K562 (cell line): Measurements from ENCODE around the gene WASF2. TPM values are rescaled to one million over a fixed set of nuclear protein-coding genes. Genes with fewer than 3 reads are reported as not detected.

ENCODE experiments used
- CBFA2T2 ChIP-seq: fragments of 450-650 bp; conservative IDR thresholded peaks from 2 replicates; pipeline ENCODE4 v1.6.1; 2017; ENCODE audit warnings: mild to moderate bottlenecking
- DEAF1 ChIP-seq: fragments of 450-650 bp; formaldehyde crosslinking; IDR thresholded peaks from 2 replicates; pipeline ENCODE4 v1.4.0; 2020; ENCODE audit warnings: mild to moderate bottlenecking, moderate library complexity
- DIDO1 ChIP-seq: fragments of 450-650 bp; IDR thresholded peaks from 2 replicates; pipeline ENCODE4 v1.6.1; 2016; ENCODE audit warnings: low read depth, missing biosample characterization, missing genetic modification characterization
- GATAD2B ChIP-seq: fragments of 450-650 bp; IDR thresholded peaks from 2 replicates; pipeline ENCODE4 v1.6.1; 2017; ENCODE audit warnings: mild to moderate bottlenecking, borderline replicate concordance
- HDAC6 ChIP-seq: IDR thresholded peaks from 2 replicates; pipeline ENCODE4 v1.6.1; 2012; ENCODE audit warnings: low read depth, mild to moderate bottlenecking, control low read depth, inconsistent platforms, low read length, moderate library complexity
- HMG20B ChIP-seq: fragments of 250-450 bp; sonication (Bioruptor Pico); IDR thresholded peaks from 2 replicates; pipeline ENCODE4 v1.5.0; 2021; ENCODE audit warnings: mild to moderate bottlenecking
- HMGXB4 ChIP-seq: sonication (generic); formaldehyde crosslinking; IDR thresholded peaks from 2 replicates; pipeline ENCODE4 v1.8.1; 2023; ENCODE audit warnings: mild to moderate bottlenecking, missing genetic modification reagents
- HNRNPLL ChIP-seq: fragments of 200-400 bp; formaldehyde crosslinking; IDR thresholded peaks from 2 replicates; pipeline ENCODE4 v1.6.1; 2017; ENCODE audit warnings: low read length, low read depth, mild to moderate bottlenecking; ENCODE audit not compliant: poor library complexity, severe bottlenecking
- KDM5B ChIP-seq: fragments of 200-600 bp; sonication (generic); IDR thresholded peaks from 2 replicates; pipeline ENCODE4 v1.6.1; 2012; ENCODE audit warnings: low read depth, mild to moderate bottlenecking, moderate library complexity, low read length, control low read depth, inconsistent platforms; ENCODE audit not compliant: insufficient replicate concordance
- KLF6 ChIP-seq: fragments of 250-450 bp; sonication (Bioruptor Pico); IDR thresholded peaks from 2 replicates; pipeline ENCODE4 v1.4.0; 2020; ENCODE audit warnings: mild to moderate bottlenecking, moderate library complexity, borderline replicate concordance
- MCM7 ChIP-seq, 2 experiments: fragments of 450-650 bp; IDR thresholded peaks; 2 replicates each; pipeline ENCODE4 v1.6.1; 2016 to 2018
- MECOM ChIP-seq: fragments of 250-450 bp; sonication (Bioruptor Pico); IDR thresholded peaks from 2 replicates; pipeline ENCODE4 v1.8.0; 2022; ENCODE audit warnings: inconsistent platforms
- MTA3 ChIP-seq: fragments of 450-650 bp; formaldehyde crosslinking; IDR thresholded peaks from 2 replicates; pipeline ENCODE4 v1.6.1; 2017; ENCODE audit warnings: mild to moderate bottlenecking, borderline replicate concordance
- MYNN ChIP-seq, 2 experiments: sonication (generic); formaldehyde crosslinking in 1 of 2; IDR thresholded peaks; 2 replicates each; pipeline versions ENCODE4 v1.5.0 to v1.6.1; 2016 to 2020; ENCODE audit warnings: antibody characterized with exemption in 1 of 2, missing genetic modification reagents in 1 of 2
- PHF20 ChIP-seq: fragments of 450-650 bp; IDR thresholded peaks from 2 replicates; pipeline ENCODE4 v1.6.1; 2018; ENCODE audit not compliant: partially characterized antibody
- RBFOX2 ChIP-seq: fragments of 200-400 bp; formaldehyde crosslinking; IDR thresholded peaks from 2 replicates; pipeline ENCODE4 v1.6.1; 2017; ENCODE audit warnings: low read depth, mild to moderate bottlenecking, low read length, moderate library complexity
- SFPQ ChIP-seq: fragments of 200-400 bp; formaldehyde crosslinking; IDR thresholded peaks from 2 replicates; pipeline ENCODE4 v1.6.1; 2017; ENCODE audit warnings: mild to moderate bottlenecking, low read depth, low read length, moderate library complexity
- SNIP1 ChIP-seq: fragments of 450-650 bp; IDR thresholded peaks from 2 replicates; pipeline ENCODE4 v1.7.1; 2017; ENCODE audit warnings: low read depth, mild to moderate bottlenecking
- TEAD2 ChIP-seq: fragments of 450-650 bp; IDR thresholded peaks from 2 replicates; pipeline ENCODE4 v1.6.1; 2016; ENCODE audit warnings: missing genetic modification characterization, control low read depth, missing compliant biosample characterization
- U2AF1 ChIP-seq: fragments of 200-400 bp; formaldehyde crosslinking; optimal IDR thresholded peaks from 2 replicates; pipeline ENCODE3; 2017; ENCODE audit warnings: mild to moderate bottlenecking, low read depth, low read length, moderate library complexity
- ZNF140 ChIP-seq: fragments of 250-450 bp; sonication (Bioruptor Pico); IDR thresholded peaks from 2 replicates; pipeline ENCODE4 v1.8.0; 2021; ENCODE audit warnings: moderate library complexity, mild to moderate bottlenecking, inconsistent platforms
- ZNF764 ChIP-seq: fragments of 250-450 bp; sonication (Bioruptor Pico); IDR thresholded peaks from 2 replicates; pipeline ENCODE4 v1.4.0; 2020; ENCODE audit warnings: low read depth, mild to moderate bottlenecking, moderate library complexity
- ZSCAN29 ChIP-seq: fragments of 450-650 bp; IDR thresholded peaks from 2 replicates; pipeline ENCODE4 v1.6.1; 2017
- polyA plus RNA-seq, 8 experiments: library from polyadenylated mRNA; depleted of rRNA in 4 of 8; stranded (reverse) in 5 of 8; unstranded in 3 of 8; fragments of >200 nt; fragmentation: Nextera tagmentation in 2 of 8; fragmentation: Illumina TruSeq in 1 of 8; extraction: Ambion mirVana in 2 of 8; extraction: Trizol in 1 of 8; gene quantifications; 2 replicates each; pipeline versions ENCODE4 v1.2.1 to v1.2.3, GENCODE V29; 2011 to 2014; ENCODE audit warnings: inconsistent platforms in 1 of 8, missing spikeins in 1 of 8
- total RNA-seq, 7 experiments: library from RNA; depleted of rRNA in 6 of 7; stranded (reverse); fragments of >200 nt in 6 of 7; fragmentation: Illumina TruSeq in 2 of 7; extraction: Trizol in 2 of 7; gene quantifications; 2 replicates each; pipeline versions ENCODE4 v1.2.1 to v1.2.3, GENCODE V29; 2011 to 2021; ENCODE audit warnings: low replicate concordance in 1 of 7

WASF2 gene
- total and polyA plus RNA-seq, 9 of the 15 experiments (the other 6 are each of a cell fraction or from before 2014, with no cell fraction given), result 8.2 to 163 (median 31.2) TPM

DNA sequence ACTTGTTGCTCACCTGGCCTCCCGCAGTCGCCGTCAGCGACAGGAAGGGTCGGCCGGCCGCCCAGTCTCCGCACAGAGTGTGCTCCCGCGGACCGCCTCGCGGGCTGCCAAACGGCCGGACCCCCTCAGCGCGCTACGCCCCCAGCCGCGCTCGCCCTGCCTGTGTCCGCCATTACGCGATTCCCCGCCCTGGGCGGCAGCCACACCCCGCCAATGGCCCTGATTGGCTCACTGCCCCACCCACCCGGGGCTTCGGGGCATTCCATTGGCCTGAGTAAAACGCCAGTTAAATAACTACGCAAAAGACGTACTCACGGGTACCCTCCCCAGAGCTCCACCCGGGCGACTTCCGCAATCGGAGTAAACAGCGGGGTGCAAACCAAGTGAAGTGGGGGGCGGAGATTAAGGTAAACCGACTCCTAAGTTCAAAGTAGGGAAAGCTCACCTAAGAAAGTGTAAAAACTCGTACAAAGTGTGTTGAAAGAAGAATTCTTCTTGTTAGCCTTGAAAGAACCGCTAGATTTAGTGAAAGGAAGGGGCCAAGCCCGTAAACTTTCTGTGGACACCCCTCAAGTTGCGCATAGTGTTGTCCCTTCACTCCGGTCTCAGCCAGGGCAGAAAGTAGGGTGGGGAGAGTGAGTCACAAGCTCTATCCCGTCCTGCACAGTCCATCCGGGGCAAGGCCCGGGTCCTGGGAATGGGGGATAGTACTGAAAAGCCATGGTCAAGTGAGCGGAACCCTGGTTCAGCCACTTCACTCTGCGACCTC, at the start of gene WASF2 (continued):
- TF ChIP-seq SFPQ, result peak; percentile 94
- no peak for TF ChIP-seq DEAF1
- TF ChIP-seq RBFOX2, result peak; percentile 99
- TF ChIP-seq ZNF764 (CRISPR knock-in tag), result no peak
- no peak for TF ChIP-seq TEAD2 (tag)
- no peak for TF ChIP-seq MYNN (IDR thresholded peaks at IDR 0.05)
- no peak for TF ChIP-seq MYNN (CRISPR knock-in tag; IDR thresholded peaks at IDR 0.05)
- TF ChIP-seq KDM5B, result peak; percentile 85
- TF ChIP-seq ZNF140 (CRISPR knock-in tag), result no peak
- peak; percentile 86; the same call in 1 of the 2 replicates for TF ChIP-seq KLF6 (CRISPR knock-in tag)
- no peak for TF ChIP-seq HMG20B (CRISPR knock-in tag)
- peak; percentile 99 for TF ChIP-seq HNRNPLL
- no peak for TF ChIP-seq DIDO1
- no peak for TF ChIP-seq HDAC6
- no peak for TF ChIP-seq ZSCAN29
- no peak for TF ChIP-seq U2AF1
- TF ChIP-seq MECOM (CRISPR knock-in tag), result no peak
- TF ChIP-seq SNIP1, result no peak
- TF ChIP-seq CBFA2T2, result no peak
- no peak for TF ChIP-seq MCM7 (IDR thresholded peaks at IDR 0.05)
- TF ChIP-seq GATAD2B, result 0 out of 2 replicates have a peak, but pooled peaks have one; percentile 46
- peak; percentile 70 for TF ChIP-seq PHF20
- no peak; the same call in 1 of the 2 replicates for TF ChIP-seq HMGXB4 (CRISPR knock-in tag)
- peak; percentile 77 for TF ChIP-seq MTA3
